NCI-H345 treated with DMSO at 0.1 percent for 48 hours (cell line): ENCODE measurements around the gene FCAMR.

Experiments used
- DNase-seq: peaks from one replicate; lab custom pipeline; 2025; ENCODE audit not compliant: unreplicated experiment; lab: John Stamatoyannopoulos, UW

FCAMR gene

GRCh38 chr1:206958144-206958543 is 12.1 kb downstream of the FCAMR start:
- no peak for DNase-seq

GRCh38 chr1:206957639-206958038 is 12.6 kb downstream of the FCAMR start:
- no peak for DNase-seq

GRCh38 chr1:206955476-206956451 is 14.5 kb downstream of the FCAMR start:
- no peak for DNase-seq

GRCh38 chr1:206954459-206955342 is 15.6 kb downstream of the FCAMR start:
- DNase-seq: no peak

DNA sequence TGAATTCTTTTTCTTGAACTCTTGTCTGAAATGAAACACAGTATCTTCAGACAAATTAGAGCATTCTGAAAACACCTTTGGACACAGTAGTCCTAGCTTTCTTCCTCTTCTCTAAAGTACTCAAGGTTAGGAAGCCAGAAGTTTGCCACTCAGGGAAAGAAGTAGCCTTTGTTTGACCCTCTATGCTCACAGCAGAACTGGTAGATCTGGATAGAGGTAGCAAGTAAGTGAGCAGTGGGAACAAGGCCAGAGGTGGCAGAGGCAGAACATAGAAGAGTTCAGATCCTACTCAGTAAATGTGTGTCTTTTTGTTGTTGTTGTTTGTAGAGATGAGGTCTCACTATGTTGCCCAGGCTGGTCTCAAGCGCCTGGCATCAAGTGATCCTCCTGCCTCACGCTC is 16.6 kb downstream of the FCAMR start:
- no peak for DNase-seq

- no peak for DNase-seq
Observed at GRCh38 chr1:206953126-206953525, 17.1 kb downstream of the FCAMR start.

DNA sequence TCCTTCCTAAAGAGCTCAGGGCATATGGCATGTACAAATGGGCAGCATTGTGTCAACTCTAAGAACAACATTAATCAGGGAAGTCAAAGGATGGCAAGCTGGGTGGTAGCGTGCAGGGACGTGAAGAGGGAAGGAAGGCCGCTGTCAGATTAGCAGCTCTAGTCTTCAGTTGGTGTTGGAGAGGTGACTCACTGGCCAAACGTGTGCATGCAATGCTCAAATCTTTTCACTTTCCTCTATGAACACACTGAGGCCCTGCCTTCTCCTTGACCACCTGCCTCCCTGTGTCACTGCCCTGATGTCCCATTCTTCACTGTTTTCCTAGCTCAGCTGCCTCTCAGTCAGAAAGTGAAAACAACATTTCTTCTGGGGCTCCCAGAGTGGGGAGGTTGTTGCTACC is 18.1 kb downstream of the FCAMR start:
- DNase-seq: no peak

DNA sequence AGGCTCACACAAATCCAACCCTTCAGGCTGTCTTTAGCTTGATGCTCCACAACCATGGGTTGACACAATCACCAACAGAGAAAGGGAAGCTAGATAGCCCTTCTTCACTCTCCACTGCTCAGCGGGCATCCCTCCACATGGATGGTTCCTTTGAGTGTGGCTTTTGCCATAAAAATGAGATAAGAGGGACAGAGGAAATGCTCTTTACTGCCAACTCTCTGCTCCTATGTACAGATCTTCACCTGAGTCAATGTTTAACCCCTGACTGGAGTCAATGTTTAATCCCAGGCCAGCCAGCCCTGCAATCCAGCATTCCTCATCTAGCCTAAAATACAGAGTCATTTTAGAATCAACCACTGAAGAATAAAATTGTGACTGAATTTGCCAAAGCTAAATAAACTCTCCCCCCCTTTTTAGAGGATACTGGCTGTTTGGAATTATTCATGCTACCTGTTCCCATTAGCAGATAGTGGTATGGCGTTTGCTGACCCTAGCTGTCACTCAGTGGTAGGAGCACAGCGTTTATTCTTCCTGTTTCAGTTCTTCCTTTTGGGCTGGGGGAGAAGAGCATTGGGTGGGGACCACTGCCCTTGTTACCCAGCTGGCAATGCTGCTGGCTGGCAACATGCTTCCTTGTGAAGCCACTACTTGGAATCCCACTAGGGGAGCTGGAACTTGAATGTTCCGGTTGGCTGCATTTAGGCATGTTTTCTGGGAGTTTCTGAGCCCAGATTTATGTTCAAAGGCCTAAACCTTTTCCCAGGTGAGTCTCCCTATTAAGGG is 18.8 kb downstream of the FCAMR start:
- DNase-seq: no peak

DNA sequence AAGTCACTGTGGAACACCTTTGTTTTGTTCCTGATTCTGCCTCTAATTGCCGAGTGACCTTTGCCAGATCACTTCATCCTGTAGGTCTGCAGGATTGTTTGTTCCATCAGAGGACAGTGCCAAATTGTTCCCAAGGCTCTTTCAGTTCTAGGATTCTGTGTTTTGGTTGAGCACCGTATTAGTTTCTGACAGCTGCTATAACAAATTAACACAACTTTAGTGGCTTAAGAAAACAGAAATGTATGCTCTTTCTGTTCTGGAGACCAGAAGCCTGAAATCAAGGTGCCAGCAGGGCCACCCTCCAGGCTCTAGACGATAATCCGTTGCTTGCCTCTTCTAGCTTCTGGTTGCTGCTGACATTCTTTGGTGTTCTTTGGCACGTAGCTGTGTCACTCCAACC is 20.6 kb downstream of the FCAMR start:
- no peak for DNase-seq

GRCh38 chr1:206949208-206949607 is 21.1 kb downstream of the FCAMR start:
- no peak for DNase-seq

DNA sequence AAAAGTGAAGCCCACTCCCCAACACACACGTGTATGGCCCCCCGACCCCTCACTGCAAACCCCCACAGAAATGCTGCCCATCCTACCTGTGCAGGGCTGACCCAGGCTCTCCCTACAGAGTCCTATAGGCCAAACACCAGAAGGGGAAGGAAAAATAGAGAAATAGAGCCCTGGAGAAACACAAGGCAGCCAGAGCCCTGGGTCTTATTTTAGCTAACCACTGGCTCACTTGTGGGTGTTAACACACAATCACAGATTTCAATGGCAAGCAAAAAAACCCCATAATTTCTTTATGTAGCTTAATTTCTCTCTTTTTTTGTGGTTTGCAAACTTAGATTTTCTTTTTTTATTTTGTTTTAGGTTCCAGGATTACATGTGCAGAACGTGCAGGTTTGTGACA is 23.0 kb downstream of the FCAMR start:
- DNase-seq: no peak

GRCh38 chr1:206946261-206946660 is 24.0 kb downstream of the FCAMR start, which contains the start of gene PIGR:
TSS of gene PIGR (minus strand) at chr1:206946466. CDS start at chr1:206940531, 5,935 bp downstream.
- DNase-seq: no peak

DNA sequence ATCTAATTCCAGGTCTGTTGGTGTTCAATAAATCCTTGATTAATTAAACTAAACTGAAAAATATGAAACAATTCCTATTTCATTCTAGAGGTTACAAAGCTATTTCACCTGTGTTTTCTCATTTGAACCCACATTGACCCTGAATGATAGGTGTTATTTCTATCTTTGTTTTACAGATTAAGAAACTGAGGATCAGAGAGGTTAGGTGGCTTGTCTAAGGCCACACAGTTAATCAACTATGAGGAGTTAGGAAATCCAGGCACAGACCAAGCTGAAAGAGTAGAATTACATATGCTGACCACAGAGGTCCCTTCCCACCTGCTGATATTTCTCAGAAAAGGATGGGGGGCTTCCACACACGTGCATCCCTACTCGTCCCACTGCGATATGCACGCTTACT is 24.5 kb downstream of the FCAMR start:
- no peak for DNase-seq

GRCh38 chr1:206944703-206945102 is 25.6 kb downstream of the FCAMR start:
- DNase-seq: no peak

GRCh38 chr1:206941766-206942418 is 28.4 kb downstream of the FCAMR start:
- DNase-seq: no peak

GRCh38 chr1:206940588-206940936 is 29.7 kb downstream of the FCAMR start:
- DNase-seq: no peak

DNA sequence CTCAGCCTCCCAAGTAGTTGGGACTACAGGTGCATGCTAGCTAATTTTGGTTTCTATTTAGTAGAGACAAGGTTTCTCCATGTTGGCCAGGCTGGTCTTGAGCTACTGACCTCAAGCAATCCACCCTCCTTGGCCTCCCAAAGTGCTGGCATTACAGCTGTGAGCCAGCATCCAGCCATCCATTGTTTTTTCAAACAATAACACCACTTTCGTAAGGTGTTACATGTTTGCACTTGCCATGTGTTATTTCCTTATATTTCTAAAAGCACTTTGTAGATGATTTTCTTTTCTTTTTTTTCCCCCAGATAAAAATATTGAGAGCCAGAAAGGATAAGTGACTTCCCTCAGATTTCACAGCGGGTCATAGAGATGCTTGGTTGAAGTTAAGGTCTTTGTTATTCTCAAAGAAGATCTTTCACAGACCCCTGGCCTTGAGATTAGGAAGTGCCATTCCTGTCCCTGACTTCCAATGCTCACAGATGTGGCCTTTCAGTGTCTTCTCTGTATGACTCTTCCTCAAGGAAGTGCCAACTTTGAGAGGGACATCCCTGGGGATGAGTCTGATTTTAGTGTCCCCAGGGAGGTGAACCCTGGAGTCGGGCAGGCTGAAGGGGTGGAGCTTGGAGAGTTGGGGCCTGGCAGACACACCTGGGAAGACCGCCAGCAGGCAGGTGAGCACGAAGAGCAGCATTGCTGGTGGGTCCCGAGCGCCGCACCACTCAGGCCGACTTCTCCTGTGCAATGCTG is 30.2 kb downstream of the FCAMR start:
- DNase-seq: no peak

DNA sequence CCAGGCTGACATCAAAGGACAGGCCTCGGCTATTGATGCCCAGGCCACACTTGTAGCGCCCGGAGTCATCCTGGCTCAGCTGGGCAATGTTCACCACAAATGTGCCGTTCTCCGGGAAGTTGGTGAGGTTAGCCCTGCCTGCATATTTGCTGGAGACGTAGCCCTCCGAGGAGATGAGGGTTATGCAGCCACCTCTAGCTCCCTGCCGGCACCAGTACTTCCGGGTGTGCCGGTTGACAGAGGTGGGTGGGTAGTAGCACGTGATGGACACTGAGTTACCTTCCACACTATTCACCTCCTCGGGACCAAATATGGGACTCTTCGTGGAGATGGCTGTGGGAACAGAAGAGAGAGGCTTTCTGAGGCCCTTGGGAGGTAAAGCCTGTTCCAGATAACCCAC is 31.1 kb downstream of the FCAMR start:
- DNase-seq: no peak

DNA sequence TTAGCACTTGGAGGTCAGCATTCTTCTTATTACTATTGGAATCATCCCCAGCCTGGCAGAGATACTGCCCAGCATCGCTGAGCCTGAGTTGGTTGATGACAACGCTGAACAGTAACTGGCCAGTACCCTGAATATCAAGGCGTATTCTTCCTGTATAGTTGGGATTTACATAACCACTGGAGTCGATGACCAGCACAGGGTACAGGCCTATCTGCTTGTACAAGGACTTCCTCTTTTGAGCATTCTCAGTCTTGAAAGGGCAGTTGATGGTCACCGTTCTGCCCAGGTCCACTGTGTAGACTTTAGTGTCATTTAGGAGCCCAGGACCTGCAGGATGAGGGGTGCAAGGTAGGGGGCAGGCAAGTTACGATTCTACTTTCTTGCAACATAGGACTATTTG is 32.8 kb downstream of the FCAMR start:
- DNase-seq: no peak
